GM19463 (cell line): ENCODE data around the gene TRABD.
"Not testable (repeated sequence)": the region's sequence is repeated elsewhere in the genome, so short reads cannot be mapped to it uniquely, and the experiment has no call there.

Experiments
- ATAC-seq: cut with Tn5 transposase; IDR thresholded peaks from one replicate; pipeline ENCODE4 v1.9.1; 2021; ENCODE audit warnings: mild to moderate bottlenecking, moderate library complexity; ENCODE audit not compliant: unreplicated experiment

TRABD gene, protein sequence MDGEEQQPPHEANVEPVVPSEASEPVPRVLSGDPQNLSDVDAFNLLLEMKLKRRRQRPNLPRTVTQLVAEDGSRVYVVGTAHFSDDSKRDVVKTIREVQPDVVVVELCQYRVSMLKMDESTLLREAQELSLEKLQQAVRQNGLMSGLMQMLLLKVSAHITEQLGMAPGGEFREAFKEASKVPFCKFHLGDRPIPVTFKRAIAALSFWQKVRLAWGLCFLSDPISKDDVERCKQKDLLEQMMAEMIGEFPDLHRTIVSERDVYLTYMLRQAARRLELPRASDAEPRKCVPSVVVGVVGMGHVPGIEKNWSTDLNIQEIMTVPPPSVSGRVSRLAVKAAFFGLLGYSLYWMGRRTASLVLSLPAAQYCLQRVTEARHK

GRCh38 chr22:50185375-50186087 is at the start of gene TRABD:
TSS of gene TRABD (plus strand) at chr22:50185913. CDS start at chr22:50193061, 7,148 bp downstream.
- ATAC-seq: no peak

- no peak for ATAC-seq
These were observed 49.1 kb upstream of the TRABD start for GRCh38 chr22:50136581-50137015.

- ATAC-seq: not testable (repeated sequence)
These were observed 48.4 kb upstream of the TRABD start for GRCh38 chr22:50137277-50137676.

DNA sequence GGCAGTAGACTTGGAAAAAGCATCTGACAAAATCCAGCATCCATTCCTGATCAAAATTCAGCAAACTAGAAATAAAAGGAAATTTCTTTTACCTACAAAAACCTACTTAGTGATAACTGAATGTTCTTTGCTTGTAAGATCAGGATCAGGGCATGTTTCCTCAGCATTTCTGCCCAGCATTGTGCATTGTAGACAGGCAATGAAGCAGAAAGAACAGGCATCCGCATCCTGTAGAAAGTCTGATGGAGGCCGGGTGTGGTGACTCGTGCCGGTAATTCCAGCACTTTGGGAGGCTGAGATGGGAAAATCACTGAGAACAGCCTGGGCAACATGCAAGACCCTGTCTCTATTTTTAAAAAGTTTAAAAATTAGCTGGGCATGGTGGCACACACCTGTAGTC is 47.7 kb upstream of the TRABD start:
- no peak for ATAC-seq

GRCh38 chr22:50138988-50139387 is 46.7 kb upstream of the TRABD start:
- no peak for ATAC-seq

DNA sequence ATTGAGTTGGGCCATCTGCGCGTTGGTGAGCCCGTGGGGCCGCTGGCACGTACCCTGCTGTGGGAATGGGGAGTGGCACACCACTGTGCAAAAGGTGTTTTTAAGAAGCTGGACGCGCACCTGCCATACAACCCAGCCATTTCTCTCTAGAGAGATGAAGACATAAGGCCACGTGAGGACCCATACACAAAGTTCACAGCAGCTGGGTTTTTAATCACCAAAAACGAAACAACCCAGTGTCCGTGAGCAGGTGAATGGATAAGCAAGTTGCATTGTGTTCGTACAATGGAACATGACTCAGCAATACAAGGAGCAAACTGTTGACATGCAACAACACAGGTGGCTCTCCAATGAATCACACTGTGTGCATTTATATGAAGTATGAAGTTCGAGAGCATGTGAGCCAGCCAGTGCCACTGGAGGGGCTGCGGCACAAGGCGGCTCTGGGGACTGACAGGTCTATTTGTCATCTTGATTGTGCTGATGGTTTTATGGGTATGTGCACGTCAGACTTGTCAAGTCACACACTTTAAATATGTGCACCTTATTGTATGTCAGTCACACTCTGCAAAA is 45.8 kb upstream of the TRABD start:
- no peak for ATAC-seq

GRCh38 chr22:50140615-50141014 is 45.1 kb upstream of the TRABD start:
- ATAC-seq: no peak

DNA sequence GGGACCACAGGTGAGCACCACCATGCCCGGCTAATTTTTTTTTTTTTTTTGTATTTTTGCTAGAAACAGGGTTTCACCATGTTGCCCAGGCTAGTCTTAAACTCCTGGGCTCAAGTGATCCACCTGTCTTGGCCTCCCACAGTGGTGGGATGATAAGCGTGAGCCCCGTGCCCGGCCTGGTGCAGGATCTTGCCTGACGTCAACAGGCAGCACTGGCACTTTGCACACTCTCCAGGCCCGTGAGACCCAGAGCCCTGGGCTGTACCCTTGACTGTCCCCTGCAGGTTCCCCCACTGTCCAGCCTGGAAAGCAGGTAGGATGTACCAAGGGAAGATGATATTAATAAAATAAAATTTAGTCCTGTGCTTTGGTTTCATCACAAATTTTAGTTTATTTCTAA is 44.3 kb upstream of the TRABD start:
- no peak for ATAC-seq

GRCh38 chr22:50141891-50142363 is 43.8 kb upstream of the TRABD start:
- no peak for ATAC-seq

DNA sequence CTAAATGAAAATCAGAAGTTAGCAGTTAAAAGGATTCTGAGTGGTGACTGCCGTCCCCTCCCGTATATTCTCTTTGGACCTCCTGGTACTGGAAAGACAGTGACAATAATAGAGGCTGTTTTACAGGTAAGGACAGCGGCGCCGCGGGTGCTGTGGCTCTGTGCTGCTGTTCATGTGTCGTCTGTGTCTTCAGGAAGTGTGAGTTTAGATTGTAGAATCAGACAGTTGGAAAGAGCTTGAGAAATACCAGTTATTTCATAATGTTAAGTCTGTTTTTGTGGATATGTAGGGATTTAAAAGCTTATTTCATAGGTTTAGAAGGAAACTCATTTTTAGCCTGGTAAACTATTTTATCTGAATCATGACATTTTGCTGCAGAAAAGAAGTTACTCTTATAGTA is 42.6 kb upstream of the TRABD start:
- no peak for ATAC-seq

- no peak for ATAC-seq
These were observed 41.6 kb upstream of the TRABD start for GRCh38 chr22:50144005-50144614.

DNA sequence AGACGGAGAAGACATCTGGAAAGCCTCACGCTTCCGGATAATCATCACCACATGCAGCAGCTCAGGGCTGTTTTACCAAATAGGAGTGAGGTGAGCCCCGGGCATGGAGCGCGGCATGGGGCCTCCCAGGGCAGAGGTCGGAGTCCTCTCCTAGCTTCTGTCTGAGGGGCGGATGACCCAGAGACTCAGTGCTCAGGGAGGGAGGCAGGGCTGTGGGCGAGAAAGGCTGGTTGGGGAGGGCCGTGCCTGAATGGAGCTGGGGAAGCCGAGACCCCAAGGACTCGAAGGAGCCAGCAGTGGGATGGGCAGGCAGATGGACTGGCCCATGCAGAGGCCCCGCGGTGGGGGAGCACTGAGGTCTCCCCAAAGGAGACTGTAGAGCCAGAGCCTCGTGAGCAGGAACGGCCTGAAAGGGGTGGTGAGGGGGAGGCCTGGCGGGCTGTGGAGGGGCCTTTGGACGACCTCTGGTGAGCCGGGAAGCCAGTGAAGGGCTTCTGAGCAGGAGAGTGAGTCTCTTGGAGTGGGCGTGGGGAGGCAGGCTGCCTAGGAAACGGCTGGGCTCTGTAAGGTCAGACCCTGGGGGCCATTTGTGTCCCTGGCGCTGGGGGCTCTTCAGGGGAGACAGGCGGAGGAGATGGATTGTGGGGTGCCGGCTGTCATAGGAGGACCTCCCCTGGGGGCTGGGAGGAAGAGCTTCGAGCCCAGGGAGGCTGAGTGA is 39.8 kb upstream of the TRABD start:
- no peak for ATAC-seq

DNA sequence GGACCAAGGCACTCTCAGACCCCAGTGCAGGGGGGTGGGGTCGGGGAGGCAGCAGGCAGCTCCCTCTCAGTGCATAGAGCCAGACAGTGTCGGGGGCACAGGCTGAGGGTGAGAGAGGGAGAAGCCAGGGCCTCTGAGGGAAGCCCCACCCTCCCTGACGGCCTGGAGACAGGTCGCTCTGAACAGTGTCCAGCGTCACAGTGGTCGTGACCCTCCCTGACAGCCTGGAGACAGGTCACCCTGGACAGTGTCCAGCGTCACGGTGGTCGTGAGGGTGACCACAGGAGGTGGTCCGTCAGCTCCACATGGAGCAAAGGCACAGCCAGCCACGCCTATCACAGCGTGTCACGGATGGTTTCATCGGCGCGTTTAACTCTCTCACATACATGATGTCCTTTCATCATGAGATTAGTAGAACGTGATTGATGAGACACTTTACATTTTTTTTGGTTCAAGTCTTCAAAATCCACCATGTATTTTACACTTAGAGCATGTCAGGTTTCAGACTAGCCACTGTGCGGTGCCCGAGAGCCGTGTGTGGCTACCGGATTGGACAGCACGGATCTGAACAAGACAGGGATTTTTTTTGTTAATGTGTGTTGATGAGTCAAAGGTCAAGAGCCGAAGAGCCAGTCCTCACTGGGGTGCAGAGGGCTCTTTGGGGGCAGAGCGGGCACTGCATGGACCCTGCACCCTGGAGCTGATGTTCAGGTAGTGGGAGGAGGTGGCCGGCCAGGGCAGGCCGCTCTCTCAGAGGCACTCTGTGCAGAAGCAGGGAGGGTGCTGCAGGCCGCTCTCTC is 39.1 kb upstream of the TRABD start:
- ATAC-seq: no peak

- ATAC-seq: not testable (repeated sequence)
These were observed 38.2 kb upstream of the TRABD start for GRCh38 chr22:50147258-50148165.

- ATAC-seq: no peak
These were observed 37.6 kb upstream of the TRABD start for GRCh38 chr22:50148166-50148500.

DNA sequence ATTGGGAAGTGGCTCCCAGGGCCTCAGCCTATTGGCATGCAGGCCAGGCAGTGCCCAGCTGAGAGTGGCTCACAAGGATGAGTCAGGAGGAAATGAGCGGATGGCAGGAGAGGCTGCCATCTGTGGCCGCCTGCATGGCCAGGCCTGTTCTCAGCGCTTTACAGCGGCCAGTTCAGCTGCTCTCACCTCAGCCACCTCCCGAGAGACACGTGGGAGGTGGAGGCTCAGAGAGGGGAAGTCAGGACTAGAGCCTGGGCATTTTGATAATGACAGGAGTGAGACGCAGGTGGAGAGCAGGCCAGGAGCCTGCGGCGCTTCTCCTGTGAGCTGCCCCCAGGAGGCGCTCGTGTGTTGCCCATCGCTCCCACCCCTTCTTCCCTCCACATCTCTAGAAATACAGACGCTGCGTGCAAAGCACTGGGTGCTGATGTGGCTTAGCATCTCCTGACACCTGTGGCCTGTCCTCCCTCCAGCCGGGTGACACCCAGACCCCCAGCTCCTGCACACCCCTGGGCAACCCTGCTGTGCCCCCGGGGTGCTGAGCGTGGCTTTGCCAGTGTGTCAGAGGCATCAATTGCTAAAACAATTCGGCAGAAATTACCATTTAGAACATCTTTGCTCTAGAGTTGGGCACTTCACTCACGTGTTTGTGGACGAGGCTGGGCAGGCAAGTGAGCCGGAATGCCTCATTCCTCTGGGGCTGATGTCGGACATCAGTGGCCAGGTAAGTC is 36.6 kb upstream of the TRABD start:
- ATAC-seq: no peak

- ATAC-seq: no peak
These were observed 35.3 kb upstream of the TRABD start for GRCh38 chr22:50150161-50151129.
